Esophagus (tissue), 2 donors: ENCODE results near the gene OR4C15. TPM values are rescaled to one million over a fixed set of nuclear protein-coding genes. Genes with fewer than 3 reads are reported as not detected.

ENCODE experiments used
- H3K27ac ChIP-seq, 2 donors: one replicate each; pipeline ENCODE4 v1.5.1; 2013; ENCODE audit warnings: low read depth in 2 of 2, mild to moderate bottlenecking in 2 of 2, inconsistent platforms in 1 of 2, low read length in 1 of 2, moderate library complexity in 1 of 2
- H3K27me3 ChIP-seq, 2 donors: one replicate each; pipeline ENCODE4 v1.6.1; 2013; ENCODE audit warnings: low read length in 2 of 2, control low read depth in 1 of 2, mild to moderate bottlenecking in 1 of 2; ENCODE audit not compliant: insufficient read depth in 2 of 2, control insufficient read depth in 1 of 2
- H3K36me3 ChIP-seq, 2 donors: one replicate each; pipeline ENCODE4 v1.6.1; 2013; ENCODE audit warnings: low read length in 1 of 2; ENCODE audit not compliant: control insufficient read depth in 2 of 2, insufficient read depth in 2 of 2
- H3K4me1 ChIP-seq, 2 donors: one replicate each; pipeline ENCODE4 v1.6.1; 2013; ENCODE audit warnings: low read length in 1 of 2; ENCODE audit not compliant: control insufficient read depth in 2 of 2, insufficient read depth in 2 of 2
- H3K4me3 ChIP-seq, 2 donors: one replicate each; pipeline ENCODE4 v1.5.1; 2013; ENCODE audit warnings: low read length in 2 of 2, mild to moderate bottlenecking in 2 of 2, low read depth in 1 of 2, moderate library complexity in 1 of 2
- H3K9me3 ChIP-seq, 2 donors: one replicate each; pipeline ENCODE4 v1.6.1; 2013; ENCODE audit warnings: mild to moderate bottlenecking in 2 of 2, low read depth in 1 of 2, low read length in 1 of 2, moderate library complexity in 1 of 2; ENCODE audit not compliant: control insufficient read depth in 2 of 2, insufficient read depth in 1 of 2
- WGBS, 2 donors: extraction: QIAGEN DNeasy Blood & Tissue Kit; methylation state at CpG; one replicate each; pipeline ENCODE4 v1.1.7; 2013; 5-methylcytosine and 5-hydroxymethylcytosine counted together
- polyA plus RNA-seq, 2 donors: library from polyadenylated mRNA; stranded (reverse); fragments of 200-250 nt; gene quantifications; one replicate each; pipeline ENCODE4 v1.2.3, GENCODE V29; 2013
- donor health status: healthy with polysubstance abuse.
- donor health status: Bipolar disorder and iron deficiency.

The OR4C15 gene
- polyA plus RNA-seq = not detected

- peaks cover 0 to 6% of the 10 kb centered on the region in 2 donors for H3K9me3 ChIP-seq
- no peak within 1 kb of the TSS for H3K4me3 ChIP-seq
- no peak within 1 kb of the TSS for H3K27ac ChIP-seq
These were observed at the start of gene OR4C15 for GRCh38 chr11:55554169-55554568. TSS of gene OR4C15 (plus strand) at chr11:55554469. CDS start at chr11:55554469, 0 bp downstream.

GRCh38 chr11:55571828-55572227 is 17.6 kb downstream of the OR4C15 start, which contains the start of gene OR4C16:
TSS of gene OR4C16 (plus strand) at chr11:55572128. CDS start at chr11:55572128, 0 bp downstream.
- no peaks in the 10 kb centered on the region for H3K4me1 ChIP-seq
- no peak within 1 kb of the TSS for H3K4me3 ChIP-seq
- no peak within 1 kb of the TSS for H3K27ac ChIP-seq
- no peaks in the 10 kb centered on the region for H3K27me3 ChIP-seq
- WGBS, 2 donors = 54 to 75% methylated on average over 3 of the region's 3 CpGs
- H3K36me3 ChIP-seq = no peaks in the 10 kb centered on the region
- no peaks in the 10 kb centered on the region for H3K9me3 ChIP-seq

More at GRCh38 chr11:55554169-55554568, at the start of gene OR4C15:
- no peaks in the 10 kb centered on the region for H3K36me3 ChIP-seq
- H3K27me3 ChIP-seq = no peaks in the 10 kb centered on the region
- H3K4me1 ChIP-seq = no peaks in the 10 kb centered on the region

GRCh38 chr11:55572548-55572947 is 18.3 kb downstream of the OR4C15 start:
- Histone ChIP-seq H3K4me3 (no peak overlapping the region), H3K27me3 (no peaks in the 10 kb centered on the region), H3K27ac (no peak overlapping the region), H3K9me3 (no peaks in the 10 kb centered on the region), H3K36me3 (no peaks in the 10 kb centered on the region), H3K4me1 (no peaks in the 10 kb centered on the region)
- WGBS, 2 donors = 22 to 41% methylated on average over 1 of the region's 1 CpG

Other genes with a start within 250 kb of the OR4C15 start
- gene OR4A16, start 211.3 kb upstream of the OR4C15 start, polyA plus RNA-seq = not detected
- gene OR4A15, start 186.5 kb upstream of the OR4C15 start, polyA plus RNA-seq = not detected
- not detected for gene OR4C16, start 17.7 kb downstream of the OR4C15 start, polyA plus RNA-seq
- gene OR4C11, start 53.2 kb downstream of the OR4C15 start, polyA plus RNA-seq = not detected
- not detected for gene OR4P4, start 80.6 kb downstream of the OR4C15 start, polyA plus RNA-seq
- not detected for gene OR4S2, start 93.9 kb downstream of the OR4C15 start, polyA plus RNA-seq
- not detected for gene OR4C6, start 107.7 kb downstream of the OR4C15 start, polyA plus RNA-seq
- not detected for gene OR5D13, start 219.0 kb downstream of the OR4C15 start, polyA plus RNA-seq
- not detected for gene OR5D14, start 241.1 kb downstream of the OR4C15 start, polyA plus RNA-seq